ENCODE measurements around the gene NEK1. TPM values are rescaled to one million over a fixed set of nuclear protein-coding genes. Genes with fewer than 3 reads are reported as not detected.

The NEK1 gene
- total and polyA plus RNA-seq, 2 experiments from 2014 or later = 9.3 to 19.5 TPM

GRCh38 chr4:169594560-169595195 is 17.7 kb downstream of the NEK1 start:
- no peak for TF ChIP-seq ZNF331 (CRISPR knock-in tag; IDR thresholded peaks at IDR 0.05; ENCODE audit: low read depth)
- TF ChIP-seq ETS1 (IDR thresholded peaks at IDR 0.05) = no peak
- TF ChIP-seq ZNF114 (CRISPR knock-in tag; IDR thresholded peaks at IDR 0.05) = no peak
- no peak for TF ChIP-seq EZH2phosphoT487 (IDR thresholded peaks at IDR 0.05; ENCODE audit: unreplicated experiment)
- no peak for TF ChIP-seq EZH2 (IDR thresholded peaks at IDR 0.05; ENCODE audit: low read depth, unreplicated experiment)
- TF ChIP-seq POLR2AphosphoS5 (IDR thresholded peaks at IDR 0.05; ENCODE audit: low read depth) = no peak
- TF ChIP-seq STAT1 (IDR thresholded peaks at IDR 0.05; ENCODE audit: unreplicated experiment) = no peak
- TF ChIP-seq NANOG (IDR thresholded peaks at IDR 0.05; ENCODE audit: borderline replicate concordance) = no peak
- TF ChIP-seq CTCF (conservative IDR thresholded peaks at IDR 0.05; ENCODE audit: low read depth in 2 of 2) = no peak
- TF ChIP-seq ZNF462 (CRISPR knock-in tag; IDR thresholded peaks at IDR 0.05) = no peak
- TF ChIP-seq CREB1 (CRISPR knock-in tag; IDR thresholded peaks at IDR 0.05; ENCODE audit: low read depth) = no peak
- TF ChIP-seq REST (IDR thresholded peaks at IDR 0.05; ENCODE audit: unreplicated experiment) = no peak
- no peak for TF ChIP-seq JUNB (IDR thresholded peaks at IDR 0.05; ENCODE audit: unreplicated experiment)
- ATAC-seq (no peak), DNase-seq (ENCODE audit: low spot score) (no peak)
- H3K27me3 ChIP-seq (ENCODE audit: insufficient read depth) = no peaks in the 10 kb centered on the region
- H3K27ac ChIP-seq (ENCODE audit: low read depth) = no peak overlapping the region
- H3K36me3 ChIP-seq (ENCODE audit: insufficient read depth) = no peaks in the 10 kb centered on the region
- H2AFZ ChIP-seq = no peak overlapping the region
- H3K9me3 Mint-ChIP-seq = no peaks in the 10 kb centered on the region
- H3K4me3 ChIP-seq = no peak overlapping the region
- H3K36me3 Mint-ChIP-seq (ENCODE audit: low read depth) = no peaks in the 10 kb centered on the region
- H3K4me3 Mint-ChIP-seq = no peak overlapping the region
- no peaks in the 10 kb centered on the region for H3K9me2 ChIP-seq (ENCODE audit: insufficient read depth)
- no peak overlapping the region for H3K4me2 ChIP-seq
- no peaks in the 10 kb centered on the region for H3K4me1 ChIP-seq (ENCODE audit: insufficient read depth)
- no peaks in the 10 kb centered on the region for H3K4me1 Mint-ChIP-seq
- no peaks in the 10 kb centered on the region for H3F3A ChIP-seq (replicated peaks; ENCODE audit: low read depth)
- H4K20me1 ChIP-seq (replicated peaks; ENCODE audit: insufficient read depth) = no peaks in the 10 kb centered on the region
- H3K79me2 ChIP-seq (replicated peaks; ENCODE audit: insufficient read depth) = no peaks in the 10 kb centered on the region
- H3K27me3 Mint-ChIP-seq (ENCODE audit: insufficient read depth, low read depth, poor library complexity) = no peaks in the 10 kb centered on the region
- no peak overlapping the region for H3K27ac Mint-ChIP-seq
